Naive thymus-derived CD4-positive, alpha-beta T cell (primary cell): Measurements from ENCODE around the gene ABCC4. TPM values are rescaled to one million over a fixed set of nuclear protein-coding genes. Genes with fewer than 3 reads are reported as not detected.

Experiments
- ATAC-seq: fragments of 150-1000 bp; cut with Tn5 transposase; 2 replicates; pipeline ENCODE4 v1.10.0; 2021; ENCODE audit warnings: mild to moderate bottlenecking, moderate library complexity
- CTCF ChIA-PET: fragments of 350-600 bp; sonication (Branson Sonifier 250); formaldehyde crosslinking; loops from one replicate; lab custom pipeline; 2021; ENCODE audit warnings: antibody characterized with exemption; lab: Charles Lee
- POLR2A ChIA-PET: fragments of 350-600 bp; sonication (Branson Sonifier 250); formaldehyde crosslinking; loops from one replicate; lab custom pipeline; 2021; ENCODE audit warnings: antibody characterized with exemption, inconsistent platforms; lab: Charles Lee
- DNase-seq, 9 donors: peaks; one replicate each; pipeline versions ENCODE4 v3.0.0 to v3.0.0-alpha.2; 2020 to 2022; ENCODE audit warnings: mixed read lengths in 1 of 9
- H3K27ac ChIP-seq: one replicate; pipeline ENCODE4 v1.7.0; 2013; ENCODE audit warnings: mild to moderate bottlenecking, low read depth, low read length, moderate library complexity
- H3K27me3 ChIP-seq, 2 donors: one replicate each; pipeline ENCODE4 v1.7.0; 2013; ENCODE audit warnings: low read length in 2 of 2, mild to moderate bottlenecking in 2 of 2, moderate library complexity in 2 of 2; ENCODE audit not compliant: control insufficient read depth in 2 of 2, insufficient read depth in 2 of 2
- H3K36me3 ChIP-seq, 3 experiments: 1 replicate in 2 of 3; 2 replicates in 1 of 3; pipeline ENCODE4 v1.7.0; 2013; ENCODE audit warnings: low read length in 3 of 3, mild to moderate bottlenecking in 3 of 3, moderate library complexity in 1 of 3; ENCODE audit not compliant: insufficient read depth in 3 of 3, control insufficient read depth in 2 of 3
- H3K4me1 ChIP-seq, 2 donors: one replicate each; pipeline ENCODE4 v1.7.0; 2013; ENCODE audit warnings: low read length in 2 of 2, mild to moderate bottlenecking in 2 of 2, moderate library complexity in 1 of 2; ENCODE audit not compliant: control insufficient read depth in 2 of 2, insufficient read depth in 2 of 2
- H3K4me3 ChIP-seq: 2 replicates; pipeline ENCODE4 v1.7.0; 2013; ENCODE audit warnings: mild to moderate bottlenecking, low read length
- H3K9me3 ChIP-seq, 3 experiments: 1 replicate in 2 of 3; 2 replicates in 1 of 3; pipeline ENCODE4 v1.7.0; 2013; ENCODE audit warnings: low read length in 3 of 3; ENCODE audit not compliant: control insufficient read depth in 2 of 3
- H3K27ac Mint-ChIP-seq, 9 donors: one replicate each; pipeline ENCODE4 v1.8.0; 2020 to 2022; ENCODE audit warnings: mixed read lengths in 9 of 9, mild to moderate bottlenecking in 8 of 9, moderate library complexity in 5 of 9, inconsistent platforms in 2 of 9
- H3K27me3 Mint-ChIP-seq, 5 donors: one replicate each; pipeline ENCODE4 v1.8.0; 2021 to 2022; ENCODE audit warnings: mixed read lengths in 5 of 5, mild to moderate bottlenecking in 1 of 5
- H3K36me3 Mint-ChIP-seq, 5 donors: one replicate each; pipeline ENCODE4 v1.8.0; 2020 to 2022; ENCODE audit warnings: mixed read lengths in 5 of 5, mild to moderate bottlenecking in 3 of 5, inconsistent platforms in 1 of 5
- H3K4me1 Mint-ChIP-seq, 7 donors: one replicate each; pipeline ENCODE4 v1.8.0; 2020 to 2022; ENCODE audit warnings: mixed read lengths in 7 of 7, mild to moderate bottlenecking in 3 of 7, inconsistent platforms in 1 of 7
- H3K4me3 Mint-ChIP-seq, 10 donors: one replicate each; pipeline ENCODE4 v1.8.0; 2020 to 2022; ENCODE audit warnings: mild to moderate bottlenecking in 10 of 10, mixed read lengths in 10 of 10, moderate library complexity in 6 of 10, inconsistent platforms in 2 of 10
- H3K9me3 Mint-ChIP-seq, 11 donors: one replicate each; pipeline ENCODE4 v1.8.0; 2020 to 2022; ENCODE audit warnings: mixed read lengths in 11 of 11, mild to moderate bottlenecking in 4 of 11, inconsistent platforms in 1 of 11, moderate library complexity in 1 of 11
- intact Hi-C, 2 donors: fragments of 100-400 bp; cut with micrococcal nuclease; formaldehyde crosslinking; loops; one replicate each; pipeline ENCODE4 v1.15.1; 2023
- polyA plus RNA-seq, 2 donors: library from polyadenylated mRNA; unstranded; fragments of 300-500 nt; fragmentation: Illumina TruSeq; gene quantifications; one replicate each; pipeline ENCODE4 v1.2.3, GENCODE V29; 2021
- total RNA-seq, 6 experiments: library from RNA in 5 of 6; stranded (reverse) in 5 of 6; gene quantifications; 1 replicate in 5 of 6; 2 replicates in 1 of 6; pipeline ENCODE4 v1.2.3 and lab custom pipeline; 2021 to 2026

Gene ABCC4
- total and polyA plus RNA-seq, 7 experiments from 2014 or later = 3.5 to 9.2 (median 7.3) TPM

GRCh38 chr13:95111608-95112007, 189.6 kb downstream of the ABCC4 start:
- no peak overlapping the region for H3K4me3 Mint-ChIP-seq
- DNase-seq (no peak), ATAC-seq (no peak)
- CTCF ChIA-PET = no interaction called here
- H3K9me3 Mint-ChIP-seq = peaks cover 0 to 6% (median 0%) of the 10 kb centered on the region in 11 donors
- no peaks in the 10 kb centered on the region for H3K36me3 ChIP-seq
- H3K27me3 ChIP-seq = no peaks in the 10 kb centered on the region
- no peaks in the 10 kb centered on the region for H3K27me3 Mint-ChIP-seq
- H3K9me3 ChIP-seq = no peaks in the 10 kb centered on the region
- peaks cover 4 to 48% (median 26%) of the 10 kb centered on the region in 5 donors for H3K36me3 Mint-ChIP-seq
- no peak overlapping the region for H3K27ac ChIP-seq
- POLR2A ChIA-PET = interaction anchor here (0.6 kb wide), 1 partner anchor 82 kb away, joined by 3 read pairs; no protein-coding TSS in a partner anchor
- peak overlapping the region in 1 of 9 donors; percentile 79 for H3K27ac Mint-ChIP-seq
- no peaks in the 10 kb centered on the region for H3K4me1 Mint-ChIP-seq
- no peak overlapping the region for H3K4me3 ChIP-seq
- no peaks in the 10 kb centered on the region for H3K4me1 ChIP-seq
- intact Hi-C loops = no loop called here

GRCh38 chr13:95106562-95106961, 194.7 kb downstream of the ABCC4 start:
- intact Hi-C loops = no loop called here
- Mint-ChIP-seq H3K4me1 (no peaks in the 10 kb centered on the region), H3K9me3 (peaks cover 0 to 6% (median 2%) of the 10 kb centered on the region in 11 donors), H3K27me3 (no peaks in the 10 kb centered on the region), H3K4me3 (no peak overlapping the region), H3K27ac (no peak overlapping the region), H3K36me3 (peaks cover 4 to 48% (median 38%) of the 10 kb centered on the region in 5 donors)
- no peak overlapping the region for H3K4me3 ChIP-seq
- no peaks in the 10 kb centered on the region for H3K27me3 ChIP-seq
- H3K27ac ChIP-seq = no peak overlapping the region
- ATAC-seq (no peak), DNase-seq (no peak)
- H3K4me1 ChIP-seq = no peaks in the 10 kb centered on the region
- ChIA-PET CTCF (no interaction called here), POLR2A (no interaction called here)
- no peaks in the 10 kb centered on the region for H3K9me3 ChIP-seq
- no peaks in the 10 kb centered on the region for H3K36me3 ChIP-seq

DNA sequence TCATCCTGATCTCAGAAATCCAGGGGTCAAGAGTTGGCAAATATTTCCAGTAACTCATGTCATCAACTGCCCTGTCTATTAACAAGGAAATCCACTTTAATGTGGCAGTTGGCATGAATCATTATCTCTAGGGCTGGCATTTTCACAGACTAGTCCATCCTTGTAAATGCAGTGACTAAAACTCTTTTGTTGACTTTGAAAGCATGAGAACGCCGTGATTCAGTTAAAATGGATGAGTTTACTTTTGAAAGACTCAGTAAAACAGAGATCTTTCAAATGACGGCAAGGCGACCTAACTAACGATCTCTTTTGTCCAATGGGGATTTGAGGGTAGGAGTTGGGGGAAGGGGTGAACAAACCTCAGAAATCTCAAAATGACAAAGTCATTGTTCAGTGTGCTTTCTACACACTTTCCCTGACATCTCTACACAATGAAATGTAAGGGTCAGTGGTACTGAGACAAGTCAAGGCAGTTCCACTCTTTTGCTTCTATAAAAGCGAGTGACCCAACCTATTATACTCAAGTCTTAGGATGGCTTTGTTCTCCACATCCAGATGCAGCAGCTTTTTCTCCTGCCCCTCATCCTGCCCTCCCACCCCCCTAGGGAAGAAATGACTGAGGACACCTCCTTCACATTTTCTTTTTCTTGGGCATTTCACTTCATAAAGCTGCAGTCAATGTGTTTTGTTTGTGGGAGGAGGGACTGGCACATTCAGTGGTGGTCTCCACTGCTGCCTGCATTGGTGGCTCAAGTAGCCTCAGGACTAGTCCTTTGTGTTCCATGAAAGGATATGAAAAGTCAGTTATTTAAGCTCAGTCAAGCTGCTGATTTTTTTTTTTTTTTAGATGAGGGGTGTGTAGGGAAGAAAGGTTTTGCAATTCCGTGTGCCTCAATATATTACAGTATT, 200.5 kb downstream of the ABCC4 start:
- Mint-ChIP-seq H3K27me3 (no peaks in the 10 kb centered on the region), H3K4me3 (no peak overlapping the region), H3K36me3 (peaks cover 10 to 63% (median 59%) of the 10 kb centered on the region in 5 donors), H3K27ac (no peak overlapping the region), H3K4me1 (no peaks in the 10 kb centered on the region), H3K9me3 (peaks cover 5 to 34% (median 9%) of the 10 kb centered on the region in 11 donors)
- no peak overlapping the region for H3K27ac ChIP-seq
- ChIA-PET POLR2A (no interaction called here), CTCF (no interaction called here)
- no peaks in the 10 kb centered on the region for H3K36me3 ChIP-seq
- peaks cover 0 to 7% (median 4%) of the 10 kb centered on the region in 3 experiments for H3K9me3 ChIP-seq
- ATAC-seq = no peak
- H3K4me3 ChIP-seq = no peak overlapping the region
- H3K27me3 ChIP-seq = no peaks in the 10 kb centered on the region
- intact Hi-C loops = no loop called here
- DNase-seq = no peak
- no peaks in the 10 kb centered on the region for H3K4me1 ChIP-seq

- CTCF ChIA-PET = no interaction called here
- peaks cover 4 to 35% (median 14%) of the 10 kb centered on the region in 11 donors for H3K9me3 Mint-ChIP-seq
Measured at GRCh38 chr13:95099541-95099940, 201.7 kb downstream of the ABCC4 start.

GRCh38 chr13:95098916-95099315, 202.3 kb downstream of the ABCC4 start:
- Mint-ChIP-seq H3K4me3 (no peak overlapping the region), H3K36me3 (peaks cover 11 to 69% (median 65%) of the 10 kb centered on the region in 5 donors), H3K27ac (no peak overlapping the region), H3K27me3 (no peaks in the 10 kb centered on the region), H3K9me3 (peaks cover 2 to 35% (median 14%) of the 10 kb centered on the region in 11 donors), H3K4me1 (no peaks in the 10 kb centered on the region)
- H3K9me3 ChIP-seq = peaks cover 0 to 7% (median 4%) of the 10 kb centered on the region in 3 experiments
- ChIA-PET CTCF (no interaction called here), POLR2A (no interaction called here)
- no peak for ATAC-seq
- intact Hi-C loops = no loop called here
- no peak overlapping the region for H3K4me3 ChIP-seq
- H3K4me1 ChIP-seq = no peaks in the 10 kb centered on the region
- no peaks in the 10 kb centered on the region for H3K36me3 ChIP-seq
- H3K27ac ChIP-seq = no peak overlapping the region
- no peaks in the 10 kb centered on the region for H3K27me3 ChIP-seq
- no peak for DNase-seq

More at GRCh38 chr13:95099541-95099940, 201.7 kb downstream of the ABCC4 start:
- POLR2A ChIA-PET = no interaction called here
- Histone ChIP-seq H3K27me3 (no peaks in the 10 kb centered on the region), H3K4me3 (no peak overlapping the region), H3K27ac (no peak overlapping the region), H3K36me3 (no peaks in the 10 kb centered on the region), H3K4me1 (no peaks in the 10 kb centered on the region), H3K9me3 (peaks cover 0 to 7% (median 4%) of the 10 kb centered on the region in 3 experiments)
- Mint-ChIP-seq H3K36me3 (peaks cover 11 to 66% (median 62%) of the 10 kb centered on the region in 5 donors), H3K27ac (no peak overlapping the region), H3K4me3 (no peak overlapping the region), H3K27me3 (no peaks in the 10 kb centered on the region), H3K4me1 (no peaks in the 10 kb centered on the region)
- DNase-seq = no peak
- intact Hi-C loops = no loop called here
- no peak for ATAC-seq

DNA sequence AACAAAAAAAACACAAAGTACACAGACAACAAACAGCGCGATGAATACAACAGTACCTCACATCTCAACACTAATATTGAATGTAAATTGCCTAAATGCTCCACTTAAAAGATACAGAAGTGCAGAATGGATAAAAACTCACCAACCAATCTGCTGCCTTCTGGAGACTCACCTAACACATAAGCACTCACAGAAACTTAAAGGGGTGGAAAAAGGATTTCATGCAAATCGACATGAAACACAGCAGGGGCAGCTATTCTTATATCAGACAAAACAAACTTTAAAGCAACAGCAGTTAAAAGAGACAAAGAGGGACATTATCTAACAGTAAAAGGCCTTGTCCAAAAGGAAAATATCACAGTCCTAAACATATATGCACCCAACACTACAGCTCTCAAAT, 209.5 kb downstream of the ABCC4 start:
- Mint-ChIP-seq H3K9me3 (peaks cover 2 to 24% (median 12%) of the 10 kb centered on the region in 11 donors), H3K27ac (no peak overlapping the region), H3K36me3 (peaks cover 6 to 80% (median 66%) of the 10 kb centered on the region in 5 donors), H3K4me1 (peaks cover 0 to 9% (median 0%) of the 10 kb centered on the region in 7 donors), H3K27me3 (no peaks in the 10 kb centered on the region), H3K4me3 (no peak overlapping the region)
- DNase-seq (no peak), ATAC-seq (no peak)
- Histone ChIP-seq H3K36me3 (no peaks in the 10 kb centered on the region), H3K27ac (no peak overlapping the region), H3K4me1 (no peaks in the 10 kb centered on the region), H3K4me3 (no peak overlapping the region), H3K9me3 (no peaks in the 10 kb centered on the region), H3K27me3 (no peaks in the 10 kb centered on the region)
- ChIA-PET CTCF (no interaction called here), POLR2A (no interaction called here)
- intact Hi-C loops = no loop called here
